Chondrocyte (in vitro differentiated cells): ENCODE results near the gene CRIP3. TPM values are rescaled to one million over a fixed set of nuclear protein-coding genes. Genes with fewer than 3 reads are reported as not detected.

ENCODE experiments used
- DNase-seq: peaks from one replicate; pipeline ENCODE4 v3.0.0; 2021; ENCODE audit warnings: mixed read lengths, low spot score
- H3K27ac Mint-ChIP-seq: one replicate; pipeline ENCODE4 v1.8.0; 2021; ENCODE audit warnings: mild to moderate bottlenecking, moderate library complexity, mixed read lengths; ENCODE audit not compliant: unreplicated experiment
- H3K27me3 Mint-ChIP-seq: 2 replicates; pipeline ENCODE4 v1.8.0; 2021; ENCODE audit warnings: low read depth, mixed read lengths
- H3K36me3 Mint-ChIP-seq: 2 replicates; pipeline ENCODE4 v1.8.0; 2021; ENCODE audit warnings: low read depth, mixed read lengths
- H3K4me1 Mint-ChIP-seq: 2 replicates; pipeline ENCODE4 v1.8.0; 2021; ENCODE audit warnings: low read depth, mild to moderate bottlenecking, mixed read lengths
- H3K4me3 Mint-ChIP-seq: one replicate; pipeline ENCODE4 v1.8.0; 2021; ENCODE audit warnings: mild to moderate bottlenecking, moderate library complexity, mixed read lengths; ENCODE audit not compliant: unreplicated experiment
- H3K9me3 Mint-ChIP-seq: 2 replicates; pipeline ENCODE4 v1.8.0; 2021; ENCODE audit warnings: low read depth, mixed read lengths
- total RNA-seq: library from RNA; stranded (reverse); gene quantifications from 3 replicates; pipeline ENCODE4 v1.2.1, GENCODE V29; 2021
- TF ChIP-seq, protein P1 (sequence below): fragments of 200-600 bp; sonication (generic); IDR thresholded peaks from 2 replicates; pipeline ENCODE4 v1.5.0; 2021; ENCODE audit warnings: antibody characterized with exemption, mild to moderate bottlenecking, moderate library complexity

The CRIP3 gene
- total RNA-seq, 1 donor from 2014 or later, result 0.47 TPM

DNA sequence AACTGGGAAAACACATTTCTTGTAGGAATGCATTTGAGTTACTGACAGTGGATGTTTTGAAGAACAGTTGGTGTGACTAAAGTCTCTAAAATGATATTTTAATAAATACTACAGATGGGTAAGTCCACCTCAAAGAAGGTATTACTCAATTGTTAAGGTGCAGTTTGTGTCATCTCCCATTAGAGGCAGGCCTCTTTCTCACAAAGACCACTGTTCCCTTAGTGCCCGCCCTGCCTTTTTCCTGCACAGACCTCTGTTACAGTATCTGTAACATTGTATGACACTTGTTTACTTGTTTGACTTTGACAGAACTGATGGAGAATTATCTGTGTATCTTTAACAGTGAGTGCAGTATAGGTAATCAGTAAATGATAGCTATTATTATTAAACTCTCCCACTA is 5.2 kb upstream of the CRIP3 start:
- Mint-ChIP-seq H3K4me1 (peaks cover 1% of the 10 kb centered on the region), H3K27ac (no peak overlapping the region), H3K9me3 (no peaks in the 10 kb centered on the region), H3K4me3 (no peak overlapping the region), H3K36me3 (peaks cover 2% of the 10 kb centered on the region), H3K27me3 (peaks cover 6% of the 10 kb centered on the region)
- DNase-seq, result no peak
- TF ChIP-seq, protein P1, sequence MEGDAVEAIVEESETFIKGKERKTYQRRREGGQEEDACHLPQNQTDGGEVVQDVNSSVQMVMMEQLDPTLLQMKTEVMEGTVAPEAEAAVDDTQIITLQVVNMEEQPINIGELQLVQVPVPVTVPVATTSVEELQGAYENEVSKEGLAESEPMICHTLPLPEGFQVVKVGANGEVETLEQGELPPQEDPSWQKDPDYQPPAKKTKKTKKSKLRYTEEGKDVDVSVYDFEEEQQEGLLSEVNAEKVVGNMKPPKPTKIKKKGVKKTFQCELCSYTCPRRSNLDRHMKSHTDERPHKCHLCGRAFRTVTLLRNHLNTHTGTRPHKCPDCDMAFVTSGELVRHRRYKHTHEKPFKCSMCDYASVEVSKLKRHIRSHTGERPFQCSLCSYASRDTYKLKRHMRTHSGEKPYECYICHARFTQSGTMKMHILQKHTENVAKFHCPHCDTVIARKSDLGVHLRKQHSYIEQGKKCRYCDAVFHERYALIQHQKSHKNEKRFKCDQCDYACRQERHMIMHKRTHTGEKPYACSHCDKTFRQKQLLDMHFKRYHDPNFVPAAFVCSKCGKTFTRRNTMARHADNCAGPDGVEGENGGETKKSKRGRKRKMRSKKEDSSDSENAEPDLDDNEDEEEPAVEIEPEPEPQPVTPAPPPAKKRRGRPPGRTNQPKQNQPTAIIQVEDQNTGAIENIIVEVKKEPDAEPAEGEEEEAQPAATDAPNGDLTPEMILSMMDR, result no peak

DNA sequence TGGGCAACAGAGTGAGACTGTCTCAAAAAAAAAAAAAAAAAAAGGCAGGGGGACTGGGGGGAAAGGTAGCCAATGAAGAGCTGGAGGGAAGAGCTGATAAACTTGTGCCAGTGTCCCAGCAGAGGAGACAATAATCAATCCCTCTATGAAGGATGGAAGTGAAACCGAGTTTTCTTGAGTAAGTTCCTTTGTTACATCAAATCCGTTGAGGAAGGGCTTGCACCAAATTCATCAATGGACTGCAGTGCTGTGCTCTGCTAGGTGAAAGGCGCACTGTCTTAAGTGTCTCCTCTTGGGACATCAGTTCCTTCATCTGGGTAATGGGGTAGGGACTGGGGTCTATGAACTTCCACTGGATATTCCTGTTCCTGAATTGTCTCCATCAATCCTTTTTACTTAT is 3.0 kb upstream of the CRIP3 start:
- no peak overlapping the region for H3K27ac Mint-ChIP-seq
- peaks cover 7% of the 10 kb centered on the region for H3K4me1 Mint-ChIP-seq
- H3K36me3 Mint-ChIP-seq, result peaks cover 2% of the 10 kb centered on the region
- no peaks in the 10 kb centered on the region for H3K9me3 Mint-ChIP-seq
- DNase-seq, result no peak
- peaks cover 9% of the 10 kb centered on the region for H3K27me3 Mint-ChIP-seq
- no peak overlapping the region for H3K4me3 Mint-ChIP-seq
- TF ChIP-seq, protein P1, result no peak

DNA sequence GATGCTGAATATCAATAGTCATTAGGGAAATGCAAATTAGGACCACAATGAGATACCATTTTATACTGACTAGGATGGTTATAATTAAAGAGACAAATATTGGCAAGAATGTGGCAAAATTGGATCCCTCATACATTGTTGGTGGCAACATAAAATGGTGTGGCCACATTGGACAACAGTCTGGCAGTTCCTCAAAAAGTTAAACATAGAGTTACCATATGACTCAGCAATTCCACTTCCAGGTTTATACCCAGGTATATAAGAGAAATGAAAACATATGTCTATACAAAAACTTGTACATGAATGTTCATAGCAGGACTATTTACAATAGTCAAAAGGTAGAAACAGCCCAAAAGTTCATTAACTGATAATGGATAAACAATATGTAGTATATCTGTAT is 2.0 kb upstream of the CRIP3 start:
- H3K27ac Mint-ChIP-seq, result no peak overlapping the region

DNA sequence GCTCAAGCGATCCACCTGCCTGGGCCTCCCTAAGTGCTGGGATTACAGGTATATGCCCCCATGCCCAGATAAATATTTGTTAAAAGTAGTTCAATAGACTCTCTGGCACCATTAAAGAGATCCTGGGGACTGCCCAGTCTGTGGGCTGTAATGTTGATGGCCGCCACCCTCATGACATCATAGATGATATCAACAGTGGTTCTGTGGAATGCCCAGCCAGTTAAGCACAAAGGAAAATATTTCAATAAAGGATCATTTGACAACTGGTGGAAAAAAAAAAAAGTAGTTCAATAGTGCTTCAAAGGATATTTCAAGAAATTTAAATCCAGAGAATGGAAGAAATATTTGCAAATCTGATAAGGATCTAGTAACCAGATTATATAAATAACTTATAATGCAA is 1.5 kb upstream of the CRIP3 start:
- H3K27me3 Mint-ChIP-seq, result peaks cover 7% of the 10 kb centered on the region
- H3K4me1 Mint-ChIP-seq, result peaks cover 7% of the 10 kb centered on the region
- H3K4me3 Mint-ChIP-seq, result no peak overlapping the region
- DNase-seq, result no peak
- TF ChIP-seq, protein P1, result no peak
- H3K36me3 Mint-ChIP-seq, result no peaks in the 10 kb centered on the region
- no peaks in the 10 kb centered on the region for H3K9me3 Mint-ChIP-seq
- H3K27ac Mint-ChIP-seq, result no peak overlapping the region

More for the DNA sequence above, 2.0 kb upstream of the CRIP3 start:
- H3K4me1 Mint-ChIP-seq, result peaks cover 7% of the 10 kb centered on the region
- H3K27me3 Mint-ChIP-seq, result peaks cover 7% of the 10 kb centered on the region
- no peaks in the 10 kb centered on the region for H3K9me3 Mint-ChIP-seq
- no peak overlapping the region for H3K4me3 Mint-ChIP-seq
- DNase-seq, result no peak
- TF ChIP-seq, protein P1, result no peak
- no peaks in the 10 kb centered on the region for H3K36me3 Mint-ChIP-seq

DNA sequence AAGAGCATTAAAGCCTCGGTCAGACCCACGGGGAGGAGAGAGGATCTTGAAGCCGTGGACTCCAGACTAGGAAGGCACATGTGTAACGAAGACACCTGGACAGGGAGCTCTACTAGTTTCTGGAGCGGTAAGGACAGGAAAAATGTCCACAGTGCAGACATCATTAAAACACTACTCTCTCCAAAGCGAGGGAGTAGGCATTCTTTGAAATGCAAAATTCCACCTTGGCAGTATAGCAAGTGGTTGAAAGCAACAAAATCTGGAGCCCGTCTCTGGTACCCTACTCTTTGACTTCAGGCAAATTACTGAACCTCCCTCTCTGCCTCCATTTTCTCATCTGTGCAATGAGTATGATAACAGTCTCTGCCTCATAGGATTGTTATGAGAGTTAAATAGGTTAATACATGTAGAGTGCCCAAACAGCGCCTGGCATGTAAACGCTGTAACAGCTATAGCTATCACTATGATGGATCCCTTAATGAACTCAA is 408 bp upstream of the CRIP3 start:
- Mint-ChIP-seq H3K27me3 (peaks cover 7% of the 10 kb centered on the region), H3K36me3 (no peaks in the 10 kb centered on the region), H3K4me3 (peak overlapping the region; percentile 66), H3K9me3 (no peaks in the 10 kb centered on the region), H3K4me1 (peaks cover 7% of the 10 kb centered on the region), H3K27ac (no peak overlapping the region)
- TF ChIP-seq, protein P1, result no peak
- DNase-seq, result no peak
